ENCODE measurements around the gene DOCK2. TPM values are rescaled to one million over a fixed set of nuclear protein-coding genes. Genes with fewer than 3 reads are reported as not detected.

Gene DOCK2
- total RNA-seq, 1 donor from 2014 or later = not detected

DNA sequence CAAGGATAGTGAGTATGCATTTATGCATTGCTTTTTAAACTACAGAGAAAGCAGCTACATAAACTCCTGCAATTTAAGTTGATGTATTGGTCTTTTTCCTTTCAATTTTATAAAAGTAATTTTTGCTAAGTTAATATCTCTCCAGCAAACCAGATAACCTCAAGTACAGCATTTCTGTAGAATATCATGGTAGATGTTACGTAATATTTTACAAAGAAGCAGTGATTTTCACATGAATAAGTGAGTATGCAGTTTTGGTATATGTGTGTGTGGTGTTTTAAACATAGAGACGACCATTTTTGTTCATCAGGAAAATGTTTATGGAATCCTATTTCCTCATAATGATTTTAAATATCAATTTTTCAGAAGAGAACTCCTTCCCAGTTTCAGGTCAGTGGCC, 224.4 kb downstream of the DOCK2 start:
- FAIRE-seq (no peak), DNase-seq (ENCODE audit: low read depth) (no peak)
- H3K27me3 ChIP-seq (ENCODE audit: control insufficient read depth, insufficient read depth, low read length) = no peaks in the 10 kb centered on the region
- TF ChIP-seq CTCF (IDR thresholded peaks at IDR 0.05; ENCODE audit: insufficient read depth, low read length, severe bottlenecking) = no peak
- H3K36me3 ChIP-seq (ENCODE audit: control insufficient read depth, insufficient read depth, low read length) = no peaks in the 10 kb centered on the region
- no peak overlapping the region for H3K4me3 ChIP-seq (ENCODE audit: low read depth, low read length)

GRCh38 chr5:169861934-169862333, 224.9 kb downstream of the DOCK2 start:
- DNase-seq (ENCODE audit: low read depth) = no peak
- TF ChIP-seq CTCF (IDR thresholded peaks at IDR 0.05; ENCODE audit: insufficient read depth, low read length, severe bottlenecking) = no peak
- FAIRE-seq = no peak
- Histone ChIP-seq H3K36me3 (ENCODE audit: control insufficient read depth, insufficient read depth, low read length) (no peaks in the 10 kb centered on the region), H3K27me3 (ENCODE audit: control insufficient read depth, insufficient read depth, low read length) (no peaks in the 10 kb centered on the region), H3K4me3 (ENCODE audit: low read depth, low read length) (no peak overlapping the region)

DNA sequence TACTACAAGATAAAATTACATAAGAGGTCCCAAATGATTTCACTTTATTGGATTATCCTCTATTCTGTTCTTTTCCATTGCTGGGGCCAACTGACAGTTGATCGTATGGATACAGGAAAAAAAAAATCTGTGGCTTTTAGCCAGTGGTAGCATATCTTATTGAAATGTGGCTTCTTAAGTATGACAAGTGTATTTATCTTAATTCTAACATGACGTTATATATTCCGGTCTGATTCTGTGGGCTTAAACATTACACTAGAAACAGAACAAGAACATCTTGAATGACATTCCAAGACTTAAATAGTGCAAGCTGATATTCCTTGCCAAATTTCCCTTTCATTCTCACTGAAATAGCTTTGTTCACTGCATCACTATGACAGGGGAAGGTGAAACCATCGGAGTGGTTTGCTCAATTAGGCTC, 225.3 kb downstream of the DOCK2 start:
- Histone ChIP-seq H3K4me3 (ENCODE audit: low read depth, low read length) (no peak overlapping the region), H3K27me3 (ENCODE audit: control insufficient read depth, insufficient read depth, low read length) (no peaks in the 10 kb centered on the region), H3K36me3 (ENCODE audit: control insufficient read depth, insufficient read depth, low read length) (no peaks in the 10 kb centered on the region)
- FAIRE-seq (no peak), DNase-seq (ENCODE audit: low read depth) (no peak)
- no peak for TF ChIP-seq CTCF (IDR thresholded peaks at IDR 0.05; ENCODE audit: insufficient read depth, low read length, severe bottlenecking)

- no peak for FAIRE-seq
- H3K36me3 ChIP-seq (ENCODE audit: control insufficient read depth, insufficient read depth, low read length) = no peaks in the 10 kb centered on the region
- no peak overlapping the region for H3K4me3 ChIP-seq (ENCODE audit: low read depth, low read length)
- no peak for TF ChIP-seq CTCF (IDR thresholded peaks at IDR 0.05; ENCODE audit: insufficient read depth, low read length, severe bottlenecking)
- no peak for DNase-seq (ENCODE audit: low read depth)
- H3K27me3 ChIP-seq (ENCODE audit: control insufficient read depth, insufficient read depth, low read length) = no peaks in the 10 kb centered on the region
These were observed 227.4 kb downstream of the DOCK2 start for GRCh38 chr5:169864483-169864882.

GRCh38 chr5:169867347-169867746, 230.3 kb downstream of the DOCK2 start:
- DNase-seq (ENCODE audit: low read depth) (no peak), FAIRE-seq (no peak)
- H3K36me3 ChIP-seq (ENCODE audit: control insufficient read depth, insufficient read depth, low read length) = no peaks in the 10 kb centered on the region
- no peak overlapping the region for H3K4me3 ChIP-seq (ENCODE audit: low read depth, low read length)
- TF ChIP-seq CTCF (IDR thresholded peaks at IDR 0.05; ENCODE audit: insufficient read depth, low read length, severe bottlenecking) = no peak
- H3K27me3 ChIP-seq (ENCODE audit: control insufficient read depth, insufficient read depth, low read length) = peaks cover 2% of the 10 kb centered on the region

GRCh38 chr5:169869066-169869465, 232.0 kb downstream of the DOCK2 start:
- TF ChIP-seq CTCF (IDR thresholded peaks at IDR 0.05; ENCODE audit: insufficient read depth, low read length, severe bottlenecking) = no peak
- DNase-seq (ENCODE audit: low read depth) (no peak), FAIRE-seq (no peak)
- Histone ChIP-seq H3K4me3 (ENCODE audit: low read depth, low read length) (no peak overlapping the region), H3K36me3 (ENCODE audit: control insufficient read depth, insufficient read depth, low read length) (no peaks in the 10 kb centered on the region), H3K27me3 (ENCODE audit: control insufficient read depth, insufficient read depth, low read length) (peaks cover 2% of the 10 kb centered on the region)
